Effector memory CD4-positive, alpha-beta T cell (primary cell): ENCODE measurements around the gene PDGFB.

ENCODE experiments used
- DNase-seq, 3 donors: peaks; one replicate each; pipeline ENCODE4 v3.0.0-alpha.2; 2020
- H3K27ac ChIP-seq: 2 replicates; pipeline ENCODE4 v1.7.0; 2013; ENCODE audit warnings: mild to moderate bottlenecking, low read length, moderate library complexity; ENCODE audit not compliant: insufficient read depth, poor library complexity, severe bottlenecking
- H3K27me3 ChIP-seq: replicated peaks from 2 replicates; pipeline ENCODE4 v1.7.0; 2013; ENCODE audit warnings: mild to moderate bottlenecking, low read length; ENCODE audit not compliant: insufficient read depth, control insufficient read depth, poor library complexity, severe bottlenecking
- H3K36me3 ChIP-seq: 2 replicates; pipeline ENCODE4 v1.7.0; 2013; ENCODE audit warnings: mild to moderate bottlenecking, low read length, moderate library complexity; ENCODE audit not compliant: control insufficient read depth, insufficient read depth
- H3K4me1 ChIP-seq: 2 replicates; pipeline ENCODE4 v1.7.0; 2013; ENCODE audit warnings: low read length, mild to moderate bottlenecking; ENCODE audit not compliant: control insufficient read depth, insufficient read depth, poor library complexity, severe bottlenecking
- H3K4me3 ChIP-seq: 2 replicates; pipeline ENCODE4 v1.7.0; 2013; ENCODE audit warnings: low read length, low read depth, mild to moderate bottlenecking; ENCODE audit not compliant: insufficient read depth, poor library complexity, severe bottlenecking
- H3K9me3 ChIP-seq: 2 replicates; pipeline ENCODE4 v1.7.0; 2013; ENCODE audit warnings: mild to moderate bottlenecking, low read length, moderate library complexity; ENCODE audit not compliant: control insufficient read depth

PDGFB gene

DNA sequence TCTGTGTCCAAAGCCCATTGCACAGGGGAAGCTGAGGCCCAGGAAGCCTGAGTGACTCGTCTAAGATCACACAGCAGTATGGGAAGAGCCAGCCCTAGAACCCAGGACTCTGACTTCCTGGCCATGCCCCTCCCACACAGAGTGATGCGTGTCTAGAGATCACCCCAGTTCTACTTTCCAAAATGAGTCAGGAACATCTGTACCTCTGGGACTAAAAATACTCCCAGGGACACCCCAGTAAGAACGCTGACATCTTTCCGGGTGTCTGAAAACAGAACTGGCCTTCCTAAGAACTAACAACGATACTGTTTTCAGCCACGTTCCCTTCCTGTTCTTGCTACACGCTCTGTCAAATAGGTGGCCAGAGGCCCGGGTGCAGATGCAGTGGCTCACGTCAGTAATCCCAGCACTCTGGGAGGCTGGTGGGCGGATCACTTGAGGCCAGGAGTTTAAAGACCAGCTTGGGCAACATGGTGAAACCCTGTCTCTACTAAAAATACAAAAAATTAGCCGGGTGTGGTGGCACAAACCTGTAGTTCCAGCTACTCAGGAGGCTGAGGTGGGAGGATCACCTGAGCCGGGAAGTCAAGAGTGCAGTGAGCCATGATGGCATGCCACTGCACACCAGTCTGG, 21.7 kb upstream of the PDGFB start:
- H3K27ac ChIP-seq, result no peak overlapping the region
- no peak for DNase-seq

DNA sequence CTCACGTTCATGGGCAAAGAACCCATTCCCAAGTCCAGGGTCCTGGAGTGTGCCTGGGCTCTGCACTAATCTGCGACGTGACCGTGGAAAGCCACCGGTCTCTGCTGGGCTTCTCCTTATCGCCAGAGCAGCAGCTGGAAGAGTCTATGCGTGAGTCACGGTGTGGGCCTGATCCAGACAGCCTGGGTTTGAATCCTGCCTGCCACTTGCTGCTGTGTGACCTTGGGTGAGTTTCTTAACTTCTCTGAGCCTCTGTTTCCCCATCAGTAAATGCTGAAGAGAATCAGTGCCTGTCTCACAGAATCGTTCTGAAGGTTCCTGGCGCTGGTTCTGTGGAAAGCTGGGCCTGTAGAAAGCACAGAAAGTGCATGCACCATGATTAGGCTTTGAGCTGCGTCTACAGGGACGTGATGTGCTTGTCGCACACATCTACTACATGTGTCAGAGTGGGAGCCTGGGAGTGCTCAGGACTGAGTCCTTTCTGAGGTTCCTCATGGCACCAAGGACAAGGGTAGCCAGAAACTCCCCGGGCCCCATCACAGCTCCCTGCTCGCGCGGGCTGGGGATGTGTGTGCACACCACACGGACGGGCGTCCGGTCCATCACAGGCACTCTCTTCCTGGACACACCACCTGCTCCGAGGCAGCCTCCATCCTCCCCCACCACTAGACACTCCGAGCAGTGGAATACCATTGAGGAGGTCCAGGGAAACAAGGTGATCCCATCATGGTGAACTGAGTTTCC, 20.5 kb upstream of the PDGFB start:
- no peak overlapping the region for H3K4me3 ChIP-seq
- no peak overlapping the region for H3K27ac ChIP-seq
- H3K36me3 ChIP-seq, result no peaks in the 10 kb centered on the region
- H3K9me3 ChIP-seq, result peaks cover 4% of the 10 kb centered on the region
- H3K27me3 ChIP-seq, result no peaks in the 10 kb centered on the region
- DNase-seq, result no peak
- no peaks in the 10 kb centered on the region for H3K4me1 ChIP-seq

More for the DNA sequence above, 21.7 kb upstream of the PDGFB start:
- H3K36me3 ChIP-seq, result no peaks in the 10 kb centered on the region
- no peak overlapping the region for H3K4me3 ChIP-seq
- H3K27me3 ChIP-seq, result no peaks in the 10 kb centered on the region
- H3K9me3 ChIP-seq, result peaks cover 3% of the 10 kb centered on the region
- H3K4me1 ChIP-seq, result no peaks in the 10 kb centered on the region

DNA sequence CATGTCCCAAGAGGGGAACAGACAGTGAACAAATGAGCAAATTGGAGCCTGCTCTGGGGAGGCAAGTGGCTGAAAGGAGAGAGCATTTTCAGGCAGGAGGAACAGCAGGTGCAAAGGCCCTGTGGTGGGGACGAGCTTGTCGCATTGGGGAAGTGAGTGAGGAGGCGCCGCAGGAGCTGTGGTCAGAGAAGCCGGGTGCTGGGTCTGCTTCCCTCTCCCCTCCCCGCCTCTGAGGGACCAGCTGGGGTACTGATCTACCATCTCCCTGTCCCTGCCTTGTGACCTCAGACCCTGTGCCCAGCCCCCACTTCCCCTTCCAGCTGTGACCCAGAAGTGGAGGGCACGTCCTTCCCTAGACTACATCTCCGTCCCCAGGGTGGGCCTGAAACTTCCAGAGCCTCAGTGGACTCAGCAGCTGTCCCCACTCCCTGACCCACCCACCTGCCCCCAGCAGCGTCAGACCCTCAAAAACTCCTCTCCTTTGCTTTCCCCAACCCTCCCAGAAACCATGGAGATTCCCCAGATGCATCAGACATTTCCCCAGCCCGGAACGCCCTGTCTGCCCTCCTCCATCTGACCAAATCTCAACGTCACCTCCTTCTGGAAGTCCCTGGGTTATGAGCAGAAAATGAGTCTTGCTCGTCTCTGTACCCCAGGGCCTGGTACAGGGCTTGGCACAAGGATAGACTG, 19.7 kb upstream of the PDGFB start:
- no peak overlapping the region for H3K27ac ChIP-seq
- no peaks in the 10 kb centered on the region for H3K36me3 ChIP-seq
- no peaks in the 10 kb centered on the region for H3K27me3 ChIP-seq
- H3K9me3 ChIP-seq, result peaks cover 4% of the 10 kb centered on the region
- no peaks in the 10 kb centered on the region for H3K4me1 ChIP-seq
- no peak overlapping the region for H3K4me3 ChIP-seq
- no peak for DNase-seq

DNA sequence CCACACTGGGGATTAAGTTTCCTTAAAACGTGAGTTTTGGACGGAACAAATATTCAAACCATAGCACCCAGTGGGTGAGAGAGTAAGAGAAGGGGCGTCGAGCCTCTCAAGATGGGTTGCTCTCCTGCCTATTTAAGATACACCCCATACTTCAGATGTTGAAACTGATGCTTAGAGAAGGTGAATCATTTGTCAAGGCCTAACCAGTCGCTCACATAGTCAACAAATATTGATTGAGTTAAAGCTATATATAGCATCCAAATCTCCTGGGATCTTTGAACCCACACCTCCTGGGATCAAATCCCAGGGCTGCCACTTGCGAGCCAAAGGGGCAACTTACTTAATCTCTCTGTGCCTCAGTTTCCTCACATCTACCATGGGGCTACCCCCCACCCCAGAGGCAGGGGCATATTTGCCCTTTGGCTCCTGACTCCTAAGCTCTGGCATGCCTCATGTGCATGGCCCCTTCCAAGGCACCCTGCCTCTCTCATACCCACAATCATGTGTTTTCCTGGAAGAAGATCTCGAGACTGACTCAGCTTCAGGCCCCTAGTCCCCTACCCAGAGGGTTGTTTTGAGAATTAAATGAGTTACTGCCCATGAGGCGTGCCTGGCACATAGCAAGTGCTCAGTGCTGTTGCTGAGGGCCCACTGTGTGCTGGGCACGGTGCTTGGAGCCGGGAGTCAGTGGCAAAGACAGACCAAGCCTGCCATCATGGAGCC, 19.0 kb upstream of the PDGFB start:
- H3K36me3 ChIP-seq, result no peaks in the 10 kb centered on the region
- H3K4me1 ChIP-seq, result no peaks in the 10 kb centered on the region
- H3K4me3 ChIP-seq, result no peak overlapping the region
- no peak for DNase-seq
- no peaks in the 10 kb centered on the region for H3K27me3 ChIP-seq
- peaks cover 4% of the 10 kb centered on the region for H3K9me3 ChIP-seq
- H3K27ac ChIP-seq, result no peak overlapping the region

GRCh38 chr22:39259666-39260065, 14.9 kb upstream of the PDGFB start:
- Histone ChIP-seq H3K27me3 (no peaks in the 10 kb centered on the region), H3K4me3 (no peak overlapping the region), H3K36me3 (no peaks in the 10 kb centered on the region), H3K9me3 (peaks cover 4% of the 10 kb centered on the region), H3K27ac (no peak overlapping the region), H3K4me1 (peaks cover 8% of the 10 kb centered on the region)
- no peak for DNase-seq

DNA sequence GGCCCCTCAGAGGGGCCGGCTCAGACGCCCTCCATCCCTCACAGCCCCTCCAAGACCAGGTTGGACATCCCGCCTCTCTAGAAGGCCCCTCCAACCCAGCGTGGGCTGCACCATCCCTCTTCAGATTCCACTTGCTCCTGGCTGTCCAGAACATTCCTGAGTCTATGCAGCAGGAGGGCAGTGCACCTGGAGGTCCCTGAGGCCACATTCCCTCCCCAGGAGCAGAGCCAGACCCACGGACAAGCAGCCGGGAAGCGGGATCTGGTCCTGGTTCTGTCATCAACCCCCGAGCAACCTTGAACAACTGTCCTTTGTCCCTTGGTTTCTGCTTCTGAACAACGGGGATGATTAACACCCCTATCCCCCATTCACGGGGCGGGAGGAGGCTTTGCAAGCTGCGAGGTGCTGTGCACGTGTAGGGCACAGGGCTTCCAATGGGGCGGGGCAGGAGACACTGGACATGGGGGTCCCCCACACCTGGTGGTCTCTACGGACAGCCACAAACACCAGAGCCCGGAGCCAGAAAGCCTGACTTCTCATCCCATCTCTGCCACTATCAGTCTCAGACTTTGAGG, 13.2 kb upstream of the PDGFB start:
- Histone ChIP-seq H3K4me3 (no peak overlapping the region), H3K27me3 (no peaks in the 10 kb centered on the region)
- no peak for DNase-seq

GRCh38 chr22:39256979-39257378, 12.2 kb upstream of the PDGFB start:
- Histone ChIP-seq H3K9me3 (peaks cover 4% of the 10 kb centered on the region), H3K36me3 (no peaks in the 10 kb centered on the region), H3K27ac (no peak overlapping the region), H3K27me3 (no peaks in the 10 kb centered on the region), H3K4me3 (no peak overlapping the region), H3K4me1 (peaks cover 25% of the 10 kb centered on the region)
- no peak for DNase-seq

More for the DNA sequence above, 13.2 kb upstream of the PDGFB start:
- H3K36me3 ChIP-seq, result no peaks in the 10 kb centered on the region
- peaks cover 24% of the 10 kb centered on the region for H3K4me1 ChIP-seq
- peaks cover 4% of the 10 kb centered on the region for H3K9me3 ChIP-seq
- no peak overlapping the region for H3K27ac ChIP-seq

DNA sequence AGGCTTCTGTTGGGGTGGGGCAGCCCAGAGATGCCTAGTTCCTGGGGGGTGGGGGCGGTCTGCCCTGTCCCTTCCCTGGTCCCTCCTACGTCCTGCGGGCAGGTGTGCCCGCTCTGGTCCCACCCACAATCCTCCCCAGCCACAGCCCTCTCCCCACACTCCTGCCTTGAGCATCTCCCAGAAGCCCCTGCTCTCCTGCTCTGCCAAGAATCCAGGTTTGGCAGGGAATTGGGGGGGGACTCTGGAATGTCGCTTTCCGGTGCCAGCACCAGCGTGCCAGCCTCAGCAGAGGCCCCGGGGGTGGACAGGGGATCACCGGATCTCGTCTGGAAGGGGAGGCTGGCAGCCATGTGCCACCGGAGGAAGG, 11.4 kb upstream of the PDGFB start:
- Histone ChIP-seq H3K4me1 (peaks cover 25% of the 10 kb centered on the region), H3K27ac (no peak overlapping the region), H3K9me3 (no peaks in the 10 kb centered on the region), H3K4me3 (no peak overlapping the region), H3K27me3 (no peaks in the 10 kb centered on the region), H3K36me3 (no peaks in the 10 kb centered on the region)
- DNase-seq, result no peak

DNA sequence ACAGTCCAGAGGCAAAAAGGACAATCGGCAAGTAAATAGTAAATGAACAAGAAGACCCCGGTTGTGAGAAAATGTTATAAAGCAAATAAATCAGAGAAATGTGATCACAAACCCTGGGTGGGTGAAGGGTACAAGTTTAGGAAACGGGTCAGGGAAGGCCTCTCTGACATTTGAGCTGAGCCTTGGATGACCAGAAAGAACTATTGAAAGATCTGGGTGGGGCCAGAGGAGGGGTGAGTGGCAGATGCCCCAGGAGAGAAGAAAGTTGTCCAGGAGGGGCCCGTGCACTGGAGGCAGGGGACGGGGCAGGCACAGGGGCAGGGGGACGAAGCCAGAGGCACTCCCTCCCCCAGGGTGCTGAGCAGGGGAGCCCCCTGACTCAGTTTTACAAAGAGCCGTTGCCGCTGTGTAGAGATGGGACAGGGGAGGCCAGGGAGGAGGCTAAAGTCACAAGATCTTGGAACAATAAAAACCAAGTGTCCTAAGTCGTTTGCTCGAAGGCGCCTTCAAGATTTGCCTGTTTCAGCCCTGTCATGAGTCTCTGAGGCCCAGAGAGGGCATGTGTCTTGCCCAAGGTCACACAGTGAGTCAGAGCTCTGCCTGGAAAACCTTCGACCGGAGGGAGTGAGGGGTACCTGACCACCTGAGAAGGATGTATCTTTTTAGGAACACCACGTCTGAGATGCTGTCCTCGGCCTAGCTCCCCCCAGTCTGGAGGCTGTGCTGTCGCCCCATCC, 10.8 kb upstream of the PDGFB start:
- H3K36me3 ChIP-seq, result no peaks in the 10 kb centered on the region
- no peak for DNase-seq
- H3K4me1 ChIP-seq, result peaks cover 25% of the 10 kb centered on the region
- H3K27ac ChIP-seq, result no peak overlapping the region
- no peaks in the 10 kb centered on the region for H3K27me3 ChIP-seq
- H3K9me3 ChIP-seq, result no peaks in the 10 kb centered on the region
- no peak overlapping the region for H3K4me3 ChIP-seq
